Neural cell (in vitro differentiated cells): ENCODE results near the gene NRG3.

Source experiments
- EZH2 ChIP-seq: fragments of 200-600, 300-800 bp; shearing (Covaris generic), sonication (generic); IDR thresholded peaks from 2 replicates; pipeline ENCODE4 v1.6.1; 2014; ENCODE audit warnings: antibody characterized with exemption, low read length, borderline replicate concordance, mild to moderate bottlenecking; ENCODE audit not compliant: insufficient read depth, poor library complexity, severe bottlenecking
- POLR2AphosphoS5 ChIP-seq: IDR thresholded peaks from 2 replicates; pipeline ENCODE4 v1.6.1; 2012
- SMC3 ChIP-seq: fragments of 450-650 bp; conservative IDR thresholded peaks from 2 replicates; pipeline ENCODE4 v1.6.1; 2014; ENCODE audit warnings: antibody characterized with exemption, mild to moderate bottlenecking, moderate library complexity; ENCODE audit not compliant: poor library complexity
- TF ChIP-seq, protein P1 (sequence below): fragments of 450-650 bp; IDR thresholded peaks from 2 replicates; pipeline ENCODE4 v1.5.1; 2014; ENCODE audit warnings: antibody characterized with exemption, mild to moderate bottlenecking, moderate library complexity; ENCODE audit not compliant: poor library complexity, severe bottlenecking

DNA sequence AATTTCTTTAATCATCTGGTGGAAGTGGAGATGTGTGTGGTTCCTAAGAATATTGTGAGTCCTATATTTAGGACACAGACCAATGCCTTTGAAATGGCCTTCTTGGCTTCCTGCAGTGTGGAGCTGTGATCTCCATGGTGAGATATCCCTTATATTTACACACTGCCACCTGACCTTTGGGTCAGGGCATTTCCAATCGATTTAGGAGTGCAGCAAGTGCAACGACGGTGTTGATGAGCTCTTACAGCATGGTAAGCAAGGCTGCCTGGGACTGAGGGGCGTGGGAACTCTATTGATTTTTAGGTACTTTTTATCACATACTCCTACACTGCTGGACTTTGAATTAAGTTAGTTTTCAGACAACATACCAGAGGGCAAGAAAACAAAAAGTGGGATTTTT is 146.0 kb downstream of the NRG3 start:
- TF ChIP-seq, protein P1, sequence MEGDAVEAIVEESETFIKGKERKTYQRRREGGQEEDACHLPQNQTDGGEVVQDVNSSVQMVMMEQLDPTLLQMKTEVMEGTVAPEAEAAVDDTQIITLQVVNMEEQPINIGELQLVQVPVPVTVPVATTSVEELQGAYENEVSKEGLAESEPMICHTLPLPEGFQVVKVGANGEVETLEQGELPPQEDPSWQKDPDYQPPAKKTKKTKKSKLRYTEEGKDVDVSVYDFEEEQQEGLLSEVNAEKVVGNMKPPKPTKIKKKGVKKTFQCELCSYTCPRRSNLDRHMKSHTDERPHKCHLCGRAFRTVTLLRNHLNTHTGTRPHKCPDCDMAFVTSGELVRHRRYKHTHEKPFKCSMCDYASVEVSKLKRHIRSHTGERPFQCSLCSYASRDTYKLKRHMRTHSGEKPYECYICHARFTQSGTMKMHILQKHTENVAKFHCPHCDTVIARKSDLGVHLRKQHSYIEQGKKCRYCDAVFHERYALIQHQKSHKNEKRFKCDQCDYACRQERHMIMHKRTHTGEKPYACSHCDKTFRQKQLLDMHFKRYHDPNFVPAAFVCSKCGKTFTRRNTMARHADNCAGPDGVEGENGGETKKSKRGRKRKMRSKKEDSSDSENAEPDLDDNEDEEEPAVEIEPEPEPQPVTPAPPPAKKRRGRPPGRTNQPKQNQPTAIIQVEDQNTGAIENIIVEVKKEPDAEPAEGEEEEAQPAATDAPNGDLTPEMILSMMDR, result no peak
- TF ChIP-seq EZH2, result no peak
- no peak for TF ChIP-seq POLR2AphosphoS5
- no peak for TF ChIP-seq SMC3
